Keratinocyte (primary cell): ENCODE data around the gene TMF1. TPM values are rescaled to one million over a fixed set of nuclear protein-coding genes. Genes with fewer than 3 reads are reported as not detected.

Source experiments
- DNase-seq: peaks from one replicate; pipeline ENCODE4 v3.0.0-alpha.2; 2011; ENCODE audit warnings: low read depth, missing footprints, low spot score
- FAIRE-seq: peaks from 2 replicates; lab custom pipeline; 2011; peaks lifted over from hg19 to GRCh38; lab: Jason Lieb, UNC
- H2AFZ ChIP-seq: 2 replicates; pipeline ENCODE4 v1.6.0; 2012; ENCODE audit warnings: low read length, control low read depth, inconsistent platforms; ENCODE audit not compliant: control insufficient read depth
- H3K27ac ChIP-seq: 2 replicates; pipeline ENCODE4 v1.5.1; 2011; ENCODE audit warnings: low read length; ENCODE audit not compliant: control insufficient read depth, insufficient read depth
- H3K27me3 ChIP-seq: 3 replicates; pipeline ENCODE4 v1.6.0; 2011; ENCODE audit warnings: low read length; ENCODE audit not compliant: control insufficient read depth, insufficient read depth; ENCODE audit errors: extremely low read depth
- H3K36me3 ChIP-seq, 2 experiments: 2 replicates in 1 of 2; 3 replicates in 1 of 2; pipeline ENCODE4 v1.5.1; 2011; ENCODE audit warnings: low read length in 2 of 2, mild to moderate bottlenecking in 1 of 2; ENCODE audit not compliant: control insufficient read depth in 2 of 2, insufficient read depth in 2 of 2; ENCODE audit errors: extremely low read depth in 1 of 2
- H3K4me1 ChIP-seq: 3 replicates; pipeline ENCODE4 v1.5.1; 2011; ENCODE audit warnings: low read length; ENCODE audit not compliant: control insufficient read depth, insufficient read depth; ENCODE audit errors: extremely low read depth
- H3K4me2 ChIP-seq: 3 replicates; pipeline ENCODE4 v1.6.0; 2011; ENCODE audit warnings: low read depth, low read length; ENCODE audit not compliant: control insufficient read depth, insufficient read depth; ENCODE audit errors: extremely low read depth
- H3K4me3 ChIP-seq, 3 experiments: fragments of 200-600 bp in 1 of 3; sonication (generic) in 1 of 3; 2 replicates in 2 of 3; 3 replicates in 1 of 3; pipeline ENCODE4 v1.5.1; 2011 to 2016; ENCODE audit warnings: low read length in 3 of 3, mild to moderate bottlenecking in 3 of 3, control low read depth in 2 of 3, inconsistent platforms in 1 of 3, low read depth in 1 of 3, mixed read lengths in 1 of 3, mixed run types in 1 of 3, moderate library complexity in 1 of 3; ENCODE audit not compliant: control insufficient read depth in 2 of 3, insufficient read depth in 2 of 3; ENCODE audit errors: extremely low read depth in 1 of 3
- H3K79me2 ChIP-seq: 2 replicates; pipeline ENCODE4 v1.6.0; 2012; ENCODE audit warnings: low read length; ENCODE audit not compliant: control insufficient read depth, insufficient read depth
- H3K9ac ChIP-seq: 3 replicates; pipeline ENCODE4 v1.6.0; 2011; ENCODE audit warnings: low read length; ENCODE audit not compliant: control insufficient read depth, insufficient read depth; ENCODE audit errors: extremely low read depth
- H3K9me1 ChIP-seq: 3 replicates; pipeline ENCODE4 v1.6.0; 2011; ENCODE audit warnings: low read length; ENCODE audit not compliant: control insufficient read depth, insufficient read depth; ENCODE audit errors: extremely low read depth
- H3K9me3 ChIP-seq: 2 replicates; pipeline ENCODE4 v1.5.1; 2012; ENCODE audit warnings: low read depth, low read length; ENCODE audit not compliant: control insufficient read depth
- H4K20me1 ChIP-seq: 3 replicates; pipeline ENCODE4 v1.6.0; 2011; ENCODE audit warnings: low read length; ENCODE audit not compliant: control insufficient read depth, insufficient read depth; ENCODE audit errors: extremely low read depth
- CTCF ChIP-seq, 3 experiments: IDR thresholded peaks in 1 of 3; conservative IDR thresholded peaks in 1 of 3; optimal IDR thresholded peaks in 1 of 3; 2 replicates in 2 of 3; 3 replicates in 1 of 3; pipeline versions ENCODE3 to v1.5.1; 2011; ENCODE audit warnings: low read length in 3 of 3, mild to moderate bottlenecking in 3 of 3, moderate library complexity in 2 of 3, control low read depth in 1 of 3, inconsistent platforms in 1 of 3; ENCODE audit not compliant: insufficient read depth in 2 of 3; ENCODE audit errors: extremely low read depth in 1 of 3
- EZH2 ChIP-seq: IDR thresholded peaks from one replicate; pipeline ENCODE4 v1.6.1; 2012; ENCODE audit warnings: inconsistent platforms, mild to moderate bottlenecking, low read length, moderate library complexity
- dilution Hi-C: fragments of 300-500 bp; cut with MboI; formaldehyde crosslinking; loops from one replicate; pipeline ENCODE4 v1.7.0; 2020; ENCODE audit warnings: low sequenced_read_pairs; ENCODE audit not compliant: extremely low pct_ligation_motif_present
- polyA plus RNA-seq, 5 experiments: library from polyadenylated mRNA; depleted of rRNA in 3 of 5; stranded (reverse) in 3 of 5; stranded (forward) in 1 of 5; unstranded in 1 of 5; fragments of >200 nt; gene quantifications; 1 replicate in 1 of 5; 2 replicates in 3 of 5; 3 replicates in 1 of 5; pipeline versions ENCODE4 v1.2.1 to v1.2.3, GENCODE V29; 2011 to 2012; ENCODE audit warnings: missing spikeins in 2 of 5, low read depth in 1 of 5, low replicate concordance in 1 of 5

TMF1 gene
- polyA plus RNA-seq, 1 donor (not counting 4 experiments of a cell fraction or from before 2014, with no cell fraction given) = 13.7 TPM

GRCh38 chr3:69095636-69096035 lies 43.5 kb upstream of the TMF1 start:
- no peak for FAIRE-seq
- H3K36me3 ChIP-seq = peaks cover 4 to 7% of the 10 kb centered on the region in 2 experiments
- H3K4me1 ChIP-seq = peaks cover 23% of the 10 kb centered on the region

GRCh38 chr3:69094467-69095205 lies 42.5 kb upstream of the TMF1 start:
- peaks cover 32% of the 10 kb centered on the region for H3K4me1 ChIP-seq
- DNase-seq = no peak
- H3K27me3 ChIP-seq = no peaks in the 10 kb centered on the region
- H3K9me1 ChIP-seq = no peaks in the 10 kb centered on the region
- no peak overlapping the region for H3K4me3 ChIP-seq
- H3K9me3 ChIP-seq = no peaks in the 10 kb centered on the region
- TF ChIP-seq CTCF (optimal IDR thresholded peaks at IDR 0.05 in 1 of 3, IDR thresholded peaks at IDR 0.05 in 1 of 3, conservative IDR thresholded peaks at IDR 0.05 in 1 of 3; ENCODE audit: extremely low read depth in 1 of 3, insufficient read depth in 2 of 3, low read length in 3 of 3) (no peak), EZH2 (no peak)
- H4K20me1 ChIP-seq = no peaks in the 10 kb centered on the region
- H2AFZ ChIP-seq = no peak overlapping the region
- no peak overlapping the region for H3K9ac ChIP-seq
- no peak overlapping the region for H3K4me2 ChIP-seq
- no peak overlapping the region for H3K27ac ChIP-seq
- dilution Hi-C loops = no loop called here
- H3K36me3 ChIP-seq = peaks cover 4 to 7% of the 10 kb centered on the region in 2 experiments
- FAIRE-seq = no peak
- H3K79me2 ChIP-seq = peaks cover 47% of the 10 kb centered on the region

More at GRCh38 chr3:69095636-69096035, 43.5 kb upstream of the TMF1 start:
- Histone ChIP-seq H3K79me2 (peaks cover 43% of the 10 kb centered on the region), H3K9me3 (no peaks in the 10 kb centered on the region), H4K20me1 (no peaks in the 10 kb centered on the region), H3K4me3 (no peak overlapping the region), H3K9me1 (no peaks in the 10 kb centered on the region), H3K27me3 (no peaks in the 10 kb centered on the region), H3K4me2 (no peak overlapping the region), H3K27ac (no peak overlapping the region), H2AFZ (no peak overlapping the region), H3K9ac (no peak overlapping the region)
- TF ChIP-seq CTCF (optimal IDR thresholded peaks at IDR 0.05 in 1 of 3, IDR thresholded peaks at IDR 0.05 in 1 of 3, conservative IDR thresholded peaks at IDR 0.05 in 1 of 3; ENCODE audit: extremely low read depth in 1 of 3, insufficient read depth in 2 of 3, low read length in 3 of 3) (no peak), EZH2 (no peak)
- DNase-seq = no peak
- dilution Hi-C loops = no loop called here
